Measurements from ENCODE around the gene LEPR. TPM values are rescaled to one million over a fixed set of nuclear protein-coding genes. Genes with fewer than 3 reads are reported as not detected.

The LEPR gene
- polyA plus RNA-seq, 2 of the 4 experiments (the other 2 are of a cell fraction) = 3.1 to 6.5 TPM

DNA sequence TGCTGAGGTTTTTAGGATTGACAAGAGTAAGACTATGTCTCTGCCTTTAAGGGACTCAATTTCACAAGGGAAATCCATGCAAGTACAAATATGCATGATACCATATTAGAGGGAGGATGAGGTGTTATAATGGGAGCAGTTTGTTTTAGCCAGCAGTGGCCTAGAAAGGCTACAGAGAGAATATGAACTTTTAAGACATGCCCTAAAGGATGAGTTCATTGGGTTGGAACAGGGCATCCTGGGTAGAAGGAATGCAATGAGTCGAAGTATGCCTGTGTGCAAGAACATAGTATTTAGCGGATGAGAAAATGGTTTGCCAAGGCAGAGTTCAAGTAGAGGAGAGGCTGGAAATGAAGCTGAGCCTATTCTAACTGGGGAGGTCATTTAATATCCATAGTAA is 32.6 kb upstream of the LEPR start:
- Histone ChIP-seq H3K4me3 (no peak overlapping the region), H3K4me1 (no peaks in the 10 kb centered on the region), H3K9me3 (no peaks in the 10 kb centered on the region), H3K4me2 (no peak overlapping the region), H3K27ac (no peak overlapping the region)
- ChIA-PET CTCF (no interaction called here), POLR2A (no interaction called here)
- TF ChIP-seq BHLHE40 (IDR thresholded peaks at IDR 0.05; ENCODE audit: low read depth, low read length) = no peak
- TF ChIP-seq MAFK (IDR thresholded peaks at IDR 0.05; ENCODE audit: partially characterized antibody) = no peak
- no peak for TF ChIP-seq CHD2 (IDR thresholded peaks at IDR 0.05; ENCODE audit: low read length, partially characterized antibody)
- TF ChIP-seq CEBPB (IDR thresholded peaks at IDR 0.05) = no peak
- TF ChIP-seq NPAS2 (CRISPR knock-in tag; IDR thresholded peaks at IDR 0.05; ENCODE audit: borderline replicate concordance) = no peak
- TF ChIP-seq HOXB5 (CRISPR knock-in tag; IDR thresholded peaks at IDR 0.05) = no peak
- TF ChIP-seq RFX5 (IDR thresholded peaks at IDR 0.05) = no peak
- no peak for TF ChIP-seq GATA3 (IDR thresholded peaks at IDR 0.05; ENCODE audit: borderline replicate concordance)
- TF ChIP-seq EHF (CRISPR knock-in tag; IDR thresholded peaks at IDR 0.05) = no peak
- no peak for TF ChIP-seq RNF2 (IDR thresholded peaks at IDR 0.05; ENCODE audit: borderline replicate concordance, low read depth)
- TF ChIP-seq MYC (IDR thresholded peaks at IDR 0.05; ENCODE audit: borderline replicate concordance, low read length) = no peak
- TF ChIP-seq, protein P1, sequence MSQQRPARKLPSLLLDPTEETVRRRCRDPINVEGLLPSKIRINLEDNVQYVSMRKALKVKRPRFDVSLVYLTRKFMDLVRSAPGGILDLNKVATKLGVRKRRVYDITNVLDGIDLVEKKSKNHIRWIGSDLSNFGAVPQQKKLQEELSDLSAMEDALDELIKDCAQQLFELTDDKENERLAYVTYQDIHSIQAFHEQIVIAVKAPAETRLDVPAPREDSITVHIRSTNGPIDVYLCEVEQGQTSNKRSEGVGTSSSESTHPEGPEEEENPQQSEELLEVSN (IDR thresholded peaks at IDR 0.05; ENCODE audit: borderline replicate concordance, low read depth) = no peak
- TF ChIP-seq EP300 (IDR thresholded peaks at IDR 0.05) = no peak
- no peak for TF ChIP-seq SMC3 (IDR thresholded peaks at IDR 0.05)
- FAIRE-seq (no peak), ATAC-seq (no peak), DNase-seq (ENCODE audit: low read depth in 1 of 2, low spot score in 1 of 2) (no peak)
- WGBS (ENCODE audit: missing lambda C conversion rate) = 83% methylated on average over 2 of the region's 2 CpGs

DNA sequence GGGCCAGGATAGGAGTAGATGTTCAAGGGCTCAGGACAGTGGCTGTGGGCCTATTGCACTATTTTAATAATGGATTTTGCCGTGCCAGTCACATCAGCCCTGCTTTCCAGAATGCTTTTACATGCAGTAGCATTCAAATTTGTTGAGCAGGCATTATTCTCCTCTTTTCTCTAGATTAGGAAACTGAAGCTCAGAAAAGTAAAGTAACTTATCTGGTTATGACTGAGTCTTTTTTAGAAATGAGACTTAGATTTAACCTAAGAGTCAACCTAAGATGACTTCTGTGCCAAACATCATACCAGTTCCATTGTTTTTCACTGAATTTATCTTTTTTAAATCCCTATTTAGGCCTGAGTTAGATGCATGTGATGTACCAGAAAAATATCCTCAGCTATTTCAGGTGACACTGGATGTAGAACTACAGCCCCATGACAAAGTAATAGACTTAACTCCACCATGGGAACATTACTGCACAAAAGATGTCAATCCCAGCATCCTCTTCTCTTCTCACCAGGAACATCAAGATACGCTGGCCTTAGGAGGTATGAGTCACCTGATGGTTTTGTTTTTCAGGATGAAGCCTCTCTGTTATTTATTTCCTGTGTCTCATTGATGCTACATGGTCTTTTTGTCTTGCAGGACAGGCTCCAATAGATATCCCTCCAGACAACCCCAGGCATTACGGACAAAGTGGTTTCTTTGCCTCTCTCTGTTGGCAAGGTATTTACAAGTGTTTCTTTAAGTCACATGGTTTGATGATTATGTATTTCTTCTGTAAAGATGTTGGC is 31.4 kb upstream of the LEPR start:
- no peak for FAIRE-seq
- ChIA-PET CTCF (interaction anchor here (0.6 kb wide), 1 partner anchor 80 kb away, joined by 3 read pairs; the partner anchor contains the start of gene DNAJC6), POLR2A (no interaction called here)

DNA sequence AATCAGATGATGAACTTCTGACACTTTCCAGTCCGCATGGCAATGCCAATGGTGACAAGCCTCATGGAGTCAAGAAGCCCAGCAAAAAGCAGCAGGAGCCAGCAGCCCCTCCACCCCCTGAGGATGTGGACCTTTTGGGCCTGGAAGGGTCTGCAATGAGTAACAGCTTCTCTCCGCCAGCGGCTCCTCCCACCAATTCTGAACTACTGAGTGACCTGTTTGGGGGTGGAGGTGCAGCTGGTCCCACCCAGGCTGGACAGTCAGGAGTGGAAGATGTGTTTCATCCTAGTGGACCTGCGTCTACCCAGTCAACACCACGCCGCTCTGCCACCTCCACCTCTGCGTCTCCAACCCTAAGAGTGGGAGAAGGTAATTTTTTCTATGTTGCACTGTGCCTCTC is 28.0 kb upstream of the LEPR start:
- no peak overlapping the region for H3K4me3 ChIP-seq
- POLR2A ChIA-PET = no interaction called here
- ATAC-seq (no peak), FAIRE-seq (no peak), DNase-seq (ENCODE audit: low read depth in 1 of 2, low spot score in 1 of 2) (no peak)
- no peak overlapping the region for H3K4me2 ChIP-seq
- TF ChIP-seq FOXS1 (CRISPR knock-in tag; IDR thresholded peaks at IDR 0.05) = no peak
- H3K4me1 ChIP-seq = no peaks in the 10 kb centered on the region
- no peak overlapping the region for H3K27ac ChIP-seq
- WGBS (ENCODE audit: missing lambda C conversion rate) = 94% methylated on average over 7 of the region's 7 CpGs
- CTCF ChIA-PET = no interaction called here
- H3K9me3 ChIP-seq = no peaks in the 10 kb centered on the region

More for the DNA sequence above, 31.4 kb upstream of the LEPR start:
- H3K9me3 ChIP-seq = no peaks in the 10 kb centered on the region
- H3K27ac ChIP-seq = no peak overlapping the region
- no peak overlapping the region for H3K4me2 ChIP-seq
- H3K4me3 ChIP-seq = no peak overlapping the region
- ATAC-seq (no peak), DNase-seq (ENCODE audit: low read depth in 1 of 2, low spot score in 1 of 2) (no peak)
- WGBS (ENCODE audit: missing lambda C conversion rate) = 75% methylated on average over 3 of the region's 3 CpGs
- no peaks in the 10 kb centered on the region for H3K4me1 ChIP-seq
- no peak for TF ChIP-seq HDAC2 (IDR thresholded peaks at IDR 0.05)
- no peak for TF ChIP-seq ZNF302 (CRISPR knock-in tag; IDR thresholded peaks at IDR 0.05)
- no peak for TF ChIP-seq NFE2L2 (conservative IDR thresholded peaks at IDR 0.05; ENCODE audit: low read length)
- TF ChIP-seq GATA3 (IDR thresholded peaks at IDR 0.05; ENCODE audit: borderline replicate concordance) = no peak
- TF ChIP-seq ZSCAN20 (CRISPR knock-in tag; IDR thresholded peaks at IDR 0.05) = no peak
- no peak for TF ChIP-seq CEBPB (IDR thresholded peaks at IDR 0.05)
- TF ChIP-seq FOSL2 (IDR thresholded peaks at IDR 0.05) = no peak
- no peak for TF ChIP-seq FOSL2 (CRISPR knock-in tag; IDR thresholded peaks at IDR 0.05)
- no peak for TF ChIP-seq HEYL (CRISPR knock-in tag; IDR thresholded peaks at IDR 0.05)
- no peak for TF ChIP-seq JUNB (IDR thresholded peaks at IDR 0.05)
- TF ChIP-seq CHD4 (IDR thresholded peaks at IDR 0.05; ENCODE audit: borderline replicate concordance) = no peak
- TF ChIP-seq EHF (CRISPR knock-in tag; IDR thresholded peaks at IDR 0.05) = no peak
- TF ChIP-seq FOSB (CRISPR knock-in tag; IDR thresholded peaks at IDR 0.05) = no peak
- TF ChIP-seq JUN (IDR thresholded peaks at IDR 0.05) = no peak
- no peak for TF ChIP-seq ZFP36 (IDR thresholded peaks at IDR 0.05; ENCODE audit: borderline replicate concordance, partially characterized antibody)
- no peak for TF ChIP-seq ZC3H11A (IDR thresholded peaks at IDR 0.05)
- TF ChIP-seq RFX5 (IDR thresholded peaks at IDR 0.05) = no peak

Measured in A549 (cell line).